Loucy (cell line): ENCODE measurements around the gene SDCCAG8.

ENCODE experiments used
- CTCF ChIP-seq: fragments of 200-600 bp; sonication (generic); conservative IDR thresholded peaks from 2 replicates; pipeline ENCODE4 v1.5.1; 2014; ENCODE audit warnings: mild to moderate bottlenecking, antibody characterized with exemption, low read length
- EZH2phosphoT487 ChIP-seq: fragments of 200-600 bp; IDR thresholded peaks from 2 replicates; pipeline ENCODE4 v1.6.1; 2018; ENCODE audit warnings: antibody characterized with exemption, mild to moderate bottlenecking, moderate library complexity, borderline replicate concordance

GRCh38 chr1:243379208-243379607 is 123.4 kb downstream of the SDCCAG8 start:
- no peak for TF ChIP-seq CTCF
- no peak for TF ChIP-seq EZH2phosphoT487
